ENCODE measurements around the gene MRPS18C.
A peak's percentile ranks its signal among the peaks of the same experiment; 100 is the strongest.
"Not testable (repeated sequence)": the region's sequence is repeated elsewhere in the genome, so short reads cannot be mapped to it uniquely, and the experiment has no call there.

The MRPS18C gene

DNA sequence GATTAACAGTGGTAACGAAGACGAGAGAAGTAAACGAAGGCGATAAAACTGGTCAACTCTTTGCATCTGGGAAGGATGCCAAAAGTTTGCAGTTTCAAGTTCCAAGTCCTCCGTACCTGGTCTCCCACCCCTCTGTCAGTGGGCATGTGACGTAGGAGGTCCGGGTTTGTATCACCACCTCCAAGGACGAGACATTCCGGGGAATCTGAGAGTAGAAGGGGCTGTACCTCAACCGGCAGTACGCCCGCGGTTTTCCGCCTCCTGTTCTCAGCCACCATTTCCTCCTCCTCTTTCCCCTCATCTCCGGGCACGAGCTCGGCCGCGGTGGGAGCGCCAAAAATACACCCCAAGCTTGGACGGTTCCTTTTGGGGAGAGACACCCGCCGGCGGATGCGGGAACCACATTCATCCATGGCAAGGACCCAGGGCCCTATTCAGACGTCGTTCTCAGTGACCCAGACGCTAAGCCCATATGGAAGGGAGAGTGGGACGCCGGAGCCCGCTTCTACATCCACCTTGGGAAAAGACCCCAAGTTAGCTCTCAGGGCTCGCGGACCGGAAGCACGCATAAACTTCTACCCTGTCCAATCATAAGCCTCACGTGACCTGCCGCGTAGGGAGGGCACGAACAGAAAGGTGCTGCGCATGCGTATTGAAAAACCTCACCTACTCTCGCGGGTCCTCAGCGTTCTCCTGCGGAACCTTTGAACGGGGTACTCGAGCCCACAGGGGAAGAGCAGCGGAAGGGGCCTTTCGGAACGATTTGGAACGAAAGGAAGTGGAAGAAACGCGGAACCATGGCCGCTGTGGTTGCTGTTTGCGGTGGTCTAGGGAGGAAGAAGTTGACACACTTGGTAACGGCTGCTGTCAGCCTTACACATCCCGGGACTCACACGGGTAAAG, at the start of gene MRPS18C, which contains the start of gene HELQ:
Gene MRPS18C (plus strand): TSS at position 778 of the 903 bp plus-strand sequence. CDS start 20 bp downstream, at position 798.
Gene HELQ (minus strand): TSS at position 543 of the 903 bp plus-strand sequence. CDS start 130 bp downstream, at position 413.
- DNase-seq (peak; percentile 94), ATAC-seq (peak; percentile 96)

DNA sequence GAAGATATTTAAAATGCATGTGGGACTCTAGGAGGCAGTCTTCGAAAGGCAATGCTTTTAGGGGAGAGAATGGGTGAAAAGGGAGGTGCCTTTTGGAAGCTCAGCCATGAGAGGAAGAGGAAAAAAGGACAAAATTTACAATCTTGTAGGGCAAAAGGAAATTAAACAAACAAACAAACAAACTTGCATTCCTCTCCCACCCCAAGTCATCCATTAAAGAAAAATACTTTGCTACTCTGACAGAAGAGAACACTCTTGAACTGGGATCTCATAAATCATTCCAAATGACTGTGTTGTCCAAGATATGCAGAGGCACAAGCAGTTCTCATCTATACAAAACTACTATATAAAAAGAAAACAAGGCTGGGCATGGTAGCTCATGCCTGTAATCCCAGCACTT, 47.0 kb upstream of the MRPS18C start:
- DNase-seq = no peak

GRCh38 chr4:83413676-83414075, 42.2 kb upstream of the MRPS18C start:
- DNase-seq = no peak
- ATAC-seq = no peak

More for the DNA sequence above, 47.0 kb upstream of the MRPS18C start:
- ATAC-seq = no peak

- no peak for DNase-seq
- no peak for ATAC-seq
These were observed 38.3 kb upstream of the MRPS18C start for GRCh38 chr4:83417566-83417965.

GRCh38 chr4:83418211-83418610, 37.6 kb upstream of the MRPS18C start:
- no peak for DNase-seq
- no peak for ATAC-seq

GRCh38 chr4:83431200-83431599, 24.7 kb upstream of the MRPS18C start:
- ATAC-seq (no peak), DNase-seq (no peak)

- DNase-seq (no peak), ATAC-seq (no peak)
These were observed 19.2 kb upstream of the MRPS18C start for GRCh38 chr4:83436680-83437079.

- no peak for DNase-seq
- ATAC-seq = no peak
These were observed 17.1 kb upstream of the MRPS18C start for GRCh38 chr4:83438719-83439118.

DNA sequence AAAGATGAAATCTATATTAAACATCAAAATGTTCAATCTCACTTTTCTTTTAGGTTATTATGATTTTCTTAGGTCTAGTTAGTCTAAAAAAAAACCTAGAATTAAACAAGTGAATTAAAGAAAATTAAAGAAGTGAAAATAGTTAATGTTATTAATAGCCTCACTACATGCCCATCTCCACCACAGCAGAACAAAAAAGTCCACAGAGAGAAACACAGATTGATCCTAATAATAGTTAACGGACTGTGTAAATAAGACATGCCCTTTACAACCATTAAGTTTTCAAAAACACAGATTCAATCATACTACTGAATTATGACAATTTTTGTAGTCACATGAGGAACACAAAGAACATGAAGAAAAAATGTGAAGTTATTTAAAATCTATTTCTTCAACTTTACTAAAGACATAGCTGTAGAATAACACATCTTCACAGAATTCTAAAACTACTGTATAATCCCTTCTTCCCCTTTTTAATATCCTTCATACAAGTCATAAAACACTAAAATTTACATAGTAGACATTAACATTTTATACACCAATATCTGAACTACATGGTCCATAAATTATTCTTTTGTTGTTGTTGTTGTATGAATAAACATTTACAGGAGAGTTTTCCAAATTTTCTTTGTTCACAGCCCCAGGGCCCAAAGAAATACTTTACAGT, 15.6 kb upstream of the MRPS18C start:
- ATAC-seq (no peak), DNase-seq (no peak)

DNA sequence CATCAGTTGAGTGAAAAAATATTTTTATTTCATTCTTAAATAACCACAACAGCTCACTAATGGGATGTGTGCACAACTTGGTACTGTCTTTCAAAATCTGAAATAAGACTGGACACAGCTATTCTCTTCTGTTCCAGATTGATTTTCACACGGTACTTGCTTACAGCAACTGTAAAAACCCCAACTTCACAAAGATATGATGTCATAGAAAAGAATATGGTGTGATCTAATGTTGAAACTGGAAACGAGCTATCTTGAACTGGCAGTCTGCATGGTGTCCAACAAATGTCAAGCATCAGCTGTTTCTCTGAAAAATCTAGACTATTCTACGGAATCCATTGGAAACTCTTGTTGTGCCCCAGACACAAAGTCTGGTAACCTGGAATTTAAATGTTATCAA, 15.0 kb upstream of the MRPS18C start:
- DNase-seq = no peak
- ATAC-seq = no peak

DNA sequence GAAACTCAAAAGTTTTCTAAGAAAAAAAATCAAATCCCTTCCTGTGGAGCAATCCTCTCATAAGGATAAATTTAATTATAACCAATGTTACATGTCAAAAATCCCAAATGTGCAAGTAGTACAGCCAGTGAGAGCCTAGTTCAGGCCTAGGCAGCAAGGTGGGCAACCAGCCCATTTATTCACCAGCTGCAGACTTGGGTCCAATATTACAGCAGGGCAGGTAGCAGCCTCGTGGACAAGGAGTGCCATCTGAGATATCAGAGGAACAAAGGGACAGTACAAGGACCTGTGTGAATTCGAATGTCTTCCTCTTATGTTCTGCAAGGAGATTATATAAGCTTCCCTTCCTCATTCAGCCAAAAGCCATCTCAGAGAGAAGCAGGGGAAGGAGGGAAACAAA, 6.8 kb upstream of the MRPS18C start:
- DNase-seq (no peak), ATAC-seq (no peak)

DNA sequence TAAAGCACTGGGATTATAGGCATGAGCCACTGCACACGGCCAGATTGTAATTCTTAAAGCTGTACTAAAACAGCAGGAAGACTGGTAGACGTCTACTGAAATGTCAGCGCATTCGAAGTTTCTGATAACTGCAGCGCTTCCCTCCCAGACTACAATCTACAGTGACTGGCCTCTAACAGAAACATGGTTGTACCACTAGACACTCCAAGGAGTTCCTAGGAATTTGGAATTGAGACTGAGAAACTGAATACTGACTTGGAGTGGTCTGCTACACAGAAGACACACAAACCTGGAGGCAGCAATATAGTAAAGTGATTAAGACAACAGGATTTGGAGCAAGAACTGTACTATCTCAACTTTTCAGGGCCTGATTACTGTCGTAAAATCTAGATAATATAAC, 1.2 kb upstream of the MRPS18C start:
- ATAC-seq (no peak), DNase-seq (no peak)

DNA sequence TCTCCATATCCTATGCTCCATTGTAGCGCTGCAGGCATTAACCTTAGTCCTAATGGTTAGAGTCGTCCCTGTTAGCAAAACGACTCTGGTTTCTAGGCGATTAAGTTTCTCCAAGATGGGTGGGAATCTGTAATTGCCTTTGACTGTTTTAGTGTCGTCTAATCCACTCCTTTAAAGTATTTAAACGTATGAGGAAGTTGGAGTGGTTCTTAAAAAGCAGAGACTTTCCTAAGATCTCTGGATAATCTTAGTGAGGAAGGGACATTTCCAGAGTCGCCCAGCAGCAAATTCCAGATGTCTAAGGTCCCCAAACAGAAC, 285 bp downstream of the MRPS18C start:
- ATAC-seq (no peak), DNase-seq (no peak)

GRCh38 chr4:83473423-83473822, 17.6 kb downstream of the MRPS18C start:
- ATAC-seq (no peak), DNase-seq (no peak)

- ATAC-seq = no peak
- no peak for DNase-seq
These were observed 18.1 kb downstream of the MRPS18C start for GRCh38 chr4:83473966-83474365.

DNA sequence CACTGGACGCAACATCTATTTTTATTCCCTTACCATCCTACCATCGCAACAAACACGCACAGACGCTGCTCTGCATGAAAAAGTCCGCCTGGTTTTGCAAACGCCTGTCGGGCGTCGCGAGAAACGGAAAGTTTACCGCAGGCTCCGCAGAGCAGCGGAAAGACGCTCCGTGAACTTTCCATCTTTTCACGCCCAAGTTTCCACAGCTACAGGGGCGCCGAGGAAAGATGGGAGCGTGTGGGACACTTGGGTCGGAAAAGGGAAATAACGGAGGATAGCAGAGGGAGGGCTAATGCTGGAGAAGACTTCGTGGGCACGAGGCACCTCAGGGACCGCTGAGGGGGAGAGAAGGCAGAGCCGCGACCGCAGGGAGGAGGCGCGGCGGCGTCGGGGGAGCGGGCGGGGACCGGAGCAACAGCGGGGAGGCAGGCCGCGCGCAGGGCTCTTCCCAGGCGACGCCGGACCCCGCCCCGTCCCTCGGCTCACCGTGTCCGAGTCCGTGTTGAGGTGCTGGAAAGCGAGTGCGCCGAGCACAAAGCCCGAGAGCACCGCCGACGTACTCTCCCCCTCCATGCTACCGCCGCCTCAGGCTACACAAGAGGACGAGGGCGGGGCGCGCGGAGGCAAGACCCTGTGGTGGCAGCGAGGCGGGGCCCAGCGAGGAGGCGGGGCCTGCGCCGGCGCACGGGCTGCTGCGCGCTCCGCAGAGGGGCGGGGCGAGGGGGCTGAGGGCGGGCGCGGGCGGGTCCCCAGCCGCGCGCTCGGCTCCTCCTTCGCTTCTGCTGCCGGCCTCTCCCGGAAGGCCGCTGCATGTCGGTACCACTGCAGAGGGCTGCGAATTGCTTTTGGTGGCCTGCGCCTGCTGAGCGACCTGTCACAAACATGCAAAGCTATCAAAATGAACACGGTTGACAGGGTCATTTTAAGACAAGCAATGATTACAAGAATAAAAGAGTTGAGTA, 28.9 kb downstream of the MRPS18C start, which contains the start of gene ABRAXAS1:
Gene ABRAXAS1 (minus strand): TSS at position 601 of the 962 bp plus-strand sequence. CDS start 28 bp downstream, at position 573.
- DNase-seq (peak; percentile 96), ATAC-seq (peak; percentile 96)

GRCh38 chr4:83486457-83487129, 30.7 kb downstream of the MRPS18C start:
- DNase-seq (no peak), ATAC-seq (no peak)

DNA sequence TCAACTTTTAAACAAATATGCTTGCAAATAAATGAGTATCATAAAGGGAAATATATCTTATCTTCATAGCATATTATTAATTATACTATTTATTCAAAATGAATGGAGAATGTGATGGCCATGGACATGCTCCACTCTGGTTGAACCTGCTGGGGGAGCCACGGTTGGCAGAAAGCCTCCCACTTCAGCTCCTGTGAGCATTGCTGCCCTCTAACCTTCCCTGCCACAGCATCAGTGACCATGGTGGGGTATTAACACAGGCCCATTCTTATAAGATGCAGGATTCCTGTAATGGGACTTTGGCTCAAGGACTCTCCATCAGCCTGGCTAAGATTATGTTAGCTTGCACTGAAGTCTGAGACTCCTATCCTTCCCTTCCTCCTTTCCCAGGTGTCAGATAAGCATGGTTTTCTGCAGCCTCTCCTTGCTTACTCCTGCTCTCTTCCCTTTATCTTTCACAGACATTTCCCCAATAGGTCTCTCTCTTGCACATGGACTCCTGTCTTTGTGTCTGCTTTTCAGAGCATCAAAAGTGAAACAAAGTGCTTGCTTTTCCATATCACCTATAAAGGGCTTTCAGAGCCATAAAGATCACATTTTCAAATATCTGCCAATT, 34.0 kb downstream of the MRPS18C start:
- ATAC-seq (no peak), DNase-seq (no peak)

DNA sequence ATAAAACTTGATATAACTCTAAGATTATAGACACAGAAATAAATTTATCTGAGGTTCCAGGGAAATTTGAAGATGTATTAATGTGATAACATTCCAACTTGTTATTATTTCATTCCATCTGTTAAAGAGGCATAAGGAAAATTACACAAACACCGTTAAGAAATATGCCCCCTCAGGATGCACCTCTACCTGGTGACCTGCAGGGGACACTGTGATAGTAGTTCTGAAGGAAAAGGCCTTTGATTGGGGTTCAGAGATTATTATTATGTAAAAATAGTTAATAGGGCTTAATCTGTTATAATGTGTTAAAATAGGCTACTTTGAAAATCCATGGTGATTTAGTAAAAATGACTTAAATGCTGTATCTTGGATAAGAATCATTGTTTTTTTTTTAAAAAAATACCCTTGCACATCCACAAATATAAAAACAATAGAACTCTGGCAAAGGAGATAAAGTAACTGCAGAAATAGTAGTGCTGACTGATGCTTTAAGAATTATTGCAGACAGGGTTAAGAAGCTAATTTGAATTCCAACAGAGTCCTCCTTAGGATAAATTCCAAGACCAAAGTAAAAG, 35.1 kb downstream of the MRPS18C start:
- ATAC-seq = no peak
- no peak for DNase-seq

DNA sequence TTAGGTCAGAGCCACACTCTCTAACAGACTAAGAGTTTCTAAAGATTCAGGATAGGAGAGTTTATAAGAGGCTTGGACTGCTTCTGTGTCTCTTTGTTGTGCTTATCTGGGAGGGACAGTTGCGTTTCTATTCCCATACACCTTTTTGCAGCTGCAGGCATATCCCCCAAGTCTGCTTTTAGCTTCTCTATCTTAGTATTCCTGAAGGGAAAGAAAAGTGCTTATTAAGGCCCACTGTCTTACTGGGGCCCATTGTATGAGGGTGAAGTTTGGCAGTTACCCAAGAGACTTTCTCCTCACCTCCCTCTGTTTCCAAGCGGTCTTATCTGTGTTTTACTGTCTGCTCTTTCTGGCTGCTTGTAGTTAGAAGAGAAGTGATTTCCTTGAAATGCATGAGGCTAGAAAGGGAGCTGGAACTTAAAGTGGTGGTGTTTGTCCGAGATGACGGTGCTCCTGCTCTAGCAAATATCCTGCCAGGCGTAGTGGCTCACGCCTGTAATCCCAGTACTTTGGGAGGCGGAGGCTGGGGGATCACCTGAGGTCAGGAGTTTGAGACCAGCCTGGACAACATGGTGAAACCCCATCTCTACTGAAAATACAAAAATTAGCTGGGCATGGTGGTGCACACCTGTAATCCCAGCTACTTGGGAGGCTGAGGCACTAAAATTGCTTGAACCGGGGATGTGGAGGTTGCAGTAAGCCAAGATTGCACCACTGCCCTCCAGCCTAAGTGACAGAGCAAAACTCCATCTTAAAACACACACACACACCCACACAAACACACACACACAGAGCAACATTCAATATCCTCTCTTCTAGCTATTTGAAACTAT, 40.4 kb downstream of the MRPS18C start:
- ATAC-seq, DNase-seq: not testable (repeated sequence)
